Left renal cortex interstitium (tissue), 4 donors: ENCODE measurements around the gene MARCHF7. TPM values are rescaled to one million over a fixed set of nuclear protein-coding genes. Genes with fewer than 3 reads are reported as not detected.

Source experiments
- DNase-seq, 4 donors: peaks; one replicate each; pipeline ENCODE4 v3.0.0-alpha.2; 2013; ENCODE audit warnings: low read depth in 4 of 4, low spot score in 2 of 4, missing footprints in 1 of 4
- polyA plus RNA-seq, 4 donors: library from polyadenylated mRNA; unstranded; fragments of 120-200 nt; gene quantifications; one replicate each; pipeline ENCODE4 v1.2.1, GENCODE V29; 2013; ENCODE audit not compliant: insufficient read length in 4 of 4

The MARCHF7 gene
- polyA plus RNA-seq, 4 donors: 132 to 186 (median 157) TPM

- DNase-seq: no peak
Measured at GRCh38 chr2:159758686-159759085, 46.4 kb downstream of the MARCHF7 start.

- DNase-seq: no peak
Measured at GRCh38 chr2:159759577-159759976, 47.3 kb downstream of the MARCHF7 start.

- no peak for DNase-seq
Measured at GRCh38 chr2:159760326-159760725, 48.0 kb downstream of the MARCHF7 start.

- DNase-seq: no peak
Measured at GRCh38 chr2:159762075-159762474, 49.8 kb downstream of the MARCHF7 start.

Other genes with a start within 250 kb of the MARCHF7 start
- gene BAZ2B, start 96.0 kb upstream of the MARCHF7 start, polyA plus RNA-seq: 10 to 100 TPM; 56.8 to 87.7 (median 84.1) TPM
- 10 to 100 TPM; 10.3 to 16.1 (median 13.6) TPM for gene CD302, start 85.7 kb downstream of the MARCHF7 start, polyA plus RNA-seq
- 1 to 10 TPM; 2.4 to 5.3 (median 5.1) TPM for gene LY75, start 192.2 kb downstream of the MARCHF7 start, polyA plus RNA-seq